Measurements from ENCODE around the gene TRAPPC2B. TPM values are rescaled to one million over a fixed set of nuclear protein-coding genes. Genes with fewer than 3 reads are reported as not detected.
"Not testable (repeated sequence)": the region's sequence is repeated elsewhere in the genome, so short reads cannot be mapped to it uniquely, and the experiment has no call there.

Gene TRAPPC2B
- total RNA-seq, 1 donor from 2014 or later = 11.4 TPM

DNA sequence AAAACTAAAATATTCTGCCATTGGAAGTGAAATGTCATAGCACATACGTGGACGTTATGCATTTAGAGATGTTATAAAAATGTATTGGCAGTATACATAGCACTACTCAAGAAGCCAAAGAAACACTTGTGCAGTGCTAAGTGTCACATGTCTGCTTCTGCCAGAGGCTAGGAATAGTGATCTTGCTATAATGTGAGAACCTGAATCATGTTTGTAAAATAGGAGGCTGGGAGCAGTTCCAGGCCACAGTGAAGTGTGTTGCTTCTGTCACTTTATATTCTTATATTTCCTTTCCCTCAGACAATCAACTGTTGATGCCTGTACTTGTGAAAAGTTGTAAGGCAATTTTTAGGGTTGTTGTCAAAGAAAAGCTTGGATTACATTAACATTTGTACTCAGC, 3.4 kb downstream of the TRAPPC2B start:
- Histone ChIP-seq H3K9me3 (replicated peaks) (peaks cover 12% of the 10 kb centered on the region), H3K27ac (replicated peaks) (no peak overlapping the region), H3K4me1 (peaks cover 38% of the 10 kb centered on the region), H3K27me3 (ENCODE audit: low read depth) (no peaks in the 10 kb centered on the region), H3K4me3 (no peak overlapping the region), H3K36me3 (peaks cover 44% of the 10 kb centered on the region)
- TF ChIP-seq, protein P1, sequence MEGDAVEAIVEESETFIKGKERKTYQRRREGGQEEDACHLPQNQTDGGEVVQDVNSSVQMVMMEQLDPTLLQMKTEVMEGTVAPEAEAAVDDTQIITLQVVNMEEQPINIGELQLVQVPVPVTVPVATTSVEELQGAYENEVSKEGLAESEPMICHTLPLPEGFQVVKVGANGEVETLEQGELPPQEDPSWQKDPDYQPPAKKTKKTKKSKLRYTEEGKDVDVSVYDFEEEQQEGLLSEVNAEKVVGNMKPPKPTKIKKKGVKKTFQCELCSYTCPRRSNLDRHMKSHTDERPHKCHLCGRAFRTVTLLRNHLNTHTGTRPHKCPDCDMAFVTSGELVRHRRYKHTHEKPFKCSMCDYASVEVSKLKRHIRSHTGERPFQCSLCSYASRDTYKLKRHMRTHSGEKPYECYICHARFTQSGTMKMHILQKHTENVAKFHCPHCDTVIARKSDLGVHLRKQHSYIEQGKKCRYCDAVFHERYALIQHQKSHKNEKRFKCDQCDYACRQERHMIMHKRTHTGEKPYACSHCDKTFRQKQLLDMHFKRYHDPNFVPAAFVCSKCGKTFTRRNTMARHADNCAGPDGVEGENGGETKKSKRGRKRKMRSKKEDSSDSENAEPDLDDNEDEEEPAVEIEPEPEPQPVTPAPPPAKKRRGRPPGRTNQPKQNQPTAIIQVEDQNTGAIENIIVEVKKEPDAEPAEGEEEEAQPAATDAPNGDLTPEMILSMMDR (IDR thresholded peaks at IDR 0.05; ENCODE audit: borderline replicate concordance) = no peak
- no peak for DNase-seq
- intact Hi-C loops (cut with micrococcal nuclease) = no loop called here

DNA sequence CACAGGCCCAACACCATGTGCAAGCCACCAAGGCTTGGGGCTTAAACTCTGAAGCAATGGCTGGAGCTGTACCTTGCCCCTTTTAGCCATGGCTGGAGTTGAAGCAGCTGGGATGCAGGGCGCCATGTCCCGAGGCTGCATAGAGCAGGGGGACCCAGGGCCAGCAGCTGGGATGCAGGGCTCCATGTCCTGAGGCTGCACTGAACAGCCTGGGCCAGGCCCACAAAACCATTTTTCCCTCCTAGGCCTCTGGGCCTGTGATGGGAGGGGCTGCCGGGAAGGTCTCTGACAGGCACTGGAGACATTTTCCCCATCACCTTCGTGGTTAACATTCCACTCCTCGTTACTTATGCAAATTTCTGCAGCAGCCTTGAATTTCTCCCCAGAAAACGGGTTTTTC, 10.8 kb downstream of the TRAPPC2B start:
- no peak overlapping the region for H3K4me3 ChIP-seq
- DNase-seq = no peak
- TF ChIP-seq, protein P1 (IDR thresholded peaks at IDR 0.05; ENCODE audit: borderline replicate concordance) = no peak
- no peaks in the 10 kb centered on the region for H3K27me3 ChIP-seq (ENCODE audit: low read depth)
- H3K9me3 ChIP-seq (replicated peaks) = peaks cover 52% of the 10 kb centered on the region
- no peaks in the 10 kb centered on the region for H3K4me1 ChIP-seq
- no peak overlapping the region for H3K27ac ChIP-seq (replicated peaks)
- H3K36me3 ChIP-seq = peaks cover 81% of the 10 kb centered on the region
- intact Hi-C loops (cut with micrococcal nuclease) = no loop called here

DNA sequence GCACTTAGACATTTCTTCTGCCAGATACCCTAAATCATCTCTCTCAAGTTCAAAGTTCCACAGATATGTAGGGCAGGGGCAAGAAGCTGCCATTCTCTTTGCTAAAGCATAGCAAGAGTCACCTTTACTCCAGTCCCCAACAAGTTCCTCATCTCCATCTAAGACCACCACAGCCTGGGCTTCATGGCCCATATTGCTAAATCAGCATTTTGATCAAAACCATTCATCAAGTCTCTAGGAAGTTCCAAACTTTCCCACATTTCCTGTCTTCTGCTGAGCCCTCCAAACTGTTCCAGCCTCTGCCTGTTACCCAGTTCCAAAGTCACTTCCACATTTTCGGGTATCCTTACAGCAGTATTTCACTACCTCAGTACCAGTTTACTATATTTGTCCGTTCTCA, 11.3 kb downstream of the TRAPPC2B start:
- peaks cover 57% of the 10 kb centered on the region for H3K9me3 ChIP-seq (replicated peaks)
- intact Hi-C loops (cut with micrococcal nuclease) = not testable (repeated sequence)

DNA sequence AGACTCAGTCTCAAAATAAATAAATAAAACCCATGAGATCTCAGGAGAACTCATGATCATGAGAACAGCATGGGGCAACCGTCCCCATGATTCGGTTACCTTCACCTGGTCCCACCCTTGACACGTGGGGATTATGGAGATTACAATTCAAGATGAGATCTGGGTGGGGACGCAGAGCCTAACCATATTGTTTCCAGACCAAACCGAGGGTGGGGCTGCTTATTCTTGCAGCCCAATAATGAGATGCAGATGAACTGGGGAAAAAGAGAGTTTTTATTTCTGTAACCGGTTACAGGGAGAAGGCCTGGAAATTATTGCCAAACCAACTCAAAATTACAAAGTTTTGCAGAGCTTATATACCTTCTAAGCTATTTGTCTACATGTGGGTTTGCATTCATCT, 12.8 kb downstream of the TRAPPC2B start:
- DNase-seq = no peak
- H3K4me1 ChIP-seq = no peaks in the 10 kb centered on the region
- intact Hi-C loops (cut with micrococcal nuclease) = no loop called here
- H3K27ac ChIP-seq (replicated peaks) = no peak overlapping the region
- peaks cover 77% of the 10 kb centered on the region for H3K36me3 ChIP-seq
- TF ChIP-seq, protein P1 (IDR thresholded peaks at IDR 0.05; ENCODE audit: borderline replicate concordance) = no peak
- H3K9me3 ChIP-seq (replicated peaks) = peaks cover 71% of the 10 kb centered on the region
- H3K4me3 ChIP-seq = no peak overlapping the region
- no peaks in the 10 kb centered on the region for H3K27me3 ChIP-seq (ENCODE audit: low read depth)

More for the DNA sequence above, 11.3 kb downstream of the TRAPPC2B start:
- H3K27me3 ChIP-seq (ENCODE audit: low read depth); H3K4me3 ChIP-seq; H3K27ac ChIP-seq (replicated peaks); DNase-seq; H3K4me1 ChIP-seq: not testable (repeated sequence)
- H3K36me3 ChIP-seq = peaks cover 81% of the 10 kb centered on the region

DNA sequence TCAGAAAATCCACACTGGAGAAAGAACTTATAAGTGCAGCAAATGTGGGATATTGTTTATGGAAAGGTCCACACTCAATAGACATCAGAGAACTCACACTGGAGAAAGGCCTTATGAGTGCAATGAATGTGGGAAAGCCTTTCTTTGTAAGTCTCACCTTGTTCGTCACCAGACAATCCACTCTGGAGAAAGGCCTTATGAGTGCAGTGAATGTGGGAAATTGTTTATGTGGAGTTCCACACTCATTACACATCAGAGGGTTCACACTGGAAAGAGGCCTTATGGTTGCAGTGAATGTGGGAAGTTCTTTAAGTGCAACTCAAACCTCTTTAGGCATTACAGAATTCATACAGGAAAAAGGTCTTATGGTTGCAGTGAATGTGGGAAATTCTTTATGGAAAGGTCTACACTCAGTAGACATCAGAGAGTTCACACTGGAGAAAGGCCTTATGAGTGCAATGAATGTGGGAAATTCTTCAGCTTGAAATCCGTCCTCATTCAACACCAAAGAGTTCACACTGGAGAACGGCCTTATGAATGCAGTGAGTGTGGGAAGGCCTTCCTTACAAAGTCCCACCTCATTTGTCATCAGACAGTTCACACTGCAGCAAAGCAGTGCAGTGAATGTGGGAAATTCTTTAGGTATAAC, 14.3 kb downstream of the TRAPPC2B start:
- Histone ChIP-seq H3K9me3 (replicated peaks) (peaks cover 71% of the 10 kb centered on the region), H3K4me1 (no peaks in the 10 kb centered on the region), H3K4me3 (no peak overlapping the region), H3K27ac (replicated peaks) (no peak overlapping the region), H3K36me3 (peaks cover 62% of the 10 kb centered on the region), H3K27me3 (ENCODE audit: low read depth) (no peaks in the 10 kb centered on the region)
- intact Hi-C loops (cut with micrococcal nuclease) = no loop called here
- DNase-seq = no peak
- TF ChIP-seq, protein P1 (IDR thresholded peaks at IDR 0.05; ENCODE audit: borderline replicate concordance) = no peak

DNA sequence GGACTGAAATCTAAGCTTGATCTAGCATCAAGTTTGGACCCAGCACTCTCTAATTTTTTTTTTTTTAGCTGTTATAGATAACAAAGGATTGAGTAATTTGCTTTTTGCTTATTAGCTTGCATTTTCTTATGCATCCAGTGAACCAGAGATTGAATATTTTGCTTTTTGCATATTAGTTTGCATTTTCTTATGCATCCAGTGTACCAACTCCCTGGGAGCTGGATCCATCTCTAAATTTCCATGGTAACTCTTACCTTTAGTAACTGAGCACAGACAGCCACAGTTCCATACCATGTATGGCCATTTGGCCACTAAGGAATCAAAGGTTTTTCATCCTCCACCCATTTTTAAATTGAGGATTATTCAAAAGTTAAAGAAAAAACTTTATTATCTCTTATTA, 17.6 kb downstream of the TRAPPC2B start:
- H3K36me3 ChIP-seq = peaks cover 30% of the 10 kb centered on the region
- TF ChIP-seq, protein P1 (IDR thresholded peaks at IDR 0.05; ENCODE audit: borderline replicate concordance) = no peak

More for the DNA sequence above, 17.6 kb downstream of the TRAPPC2B start:
- no peak for DNase-seq
- intact Hi-C loops (cut with micrococcal nuclease) = no loop called here
- no peak overlapping the region for H3K27ac ChIP-seq (replicated peaks)
- H3K4me1 ChIP-seq = no peaks in the 10 kb centered on the region
- H3K27me3 ChIP-seq (ENCODE audit: low read depth) = no peaks in the 10 kb centered on the region
- H3K9me3 ChIP-seq (replicated peaks) = peaks cover 51% of the 10 kb centered on the region
- no peak overlapping the region for H3K4me3 ChIP-seq
